H1 (cell line): ENCODE results near the gene GH2. TPM values are rescaled to one million over a fixed set of nuclear protein-coding genes. Genes with fewer than 3 reads are reported as not detected.
"Not testable (repeated sequence)": the region's sequence is repeated elsewhere in the genome, so short reads cannot be mapped to it uniquely, and the experiment has no call there.

ENCODE experiments used
- CTCF ChIA-PET: fragments of 300-600 bp; sonication (Branson Sonifier 250); formaldehyde crosslinking; loops from one replicate; lab custom pipeline; 2021; ENCODE audit not compliant: partially characterized antibody; lab: Charles Lee
- POLR2A ChIA-PET: fragments of 300-600 bp; sonication (Branson Sonifier 250); formaldehyde crosslinking; loops from one replicate; lab custom pipeline; 2021; ENCODE audit warnings: inconsistent platforms; ENCODE audit not compliant: partially characterized antibody; lab: Charles Lee
- DNase-seq, 2 experiments: peaks; one replicate each; pipeline versions ENCODE4 v3.0.0 to v3.0.0-alpha.2; 2010 to 2022; ENCODE audit warnings: low spot score in 2 of 2, low read depth in 1 of 2, mixed read lengths in 1 of 2
- FAIRE-seq: peaks from 2 replicates; lab custom pipeline; 2011; peaks lifted over from hg19 to GRCh38; lab: Jason Lieb, UNC
- H2AFZ ChIP-seq: 2 replicates; pipeline ENCODE4 v1.8.1; 2012; ENCODE audit warnings: low read length, inconsistent platforms
- H2AK5ac ChIP-seq: 2 replicates; pipeline ENCODE4 v1.6.1; 2013; ENCODE audit warnings: low read depth, low read length
- H2BK120ac ChIP-seq: replicated peaks from 2 replicates; pipeline ENCODE3; 2013; ENCODE audit warnings: low read depth, low read length, inconsistent platforms
- H2BK12ac ChIP-seq: 2 replicates; pipeline ENCODE4 v1.6.1; 2013; ENCODE audit warnings: low read depth, low read length
- H2BK15ac ChIP-seq: 2 replicates; pipeline ENCODE4 v1.6.1; 2013; ENCODE audit warnings: low read length
- H2BK20ac ChIP-seq: 2 replicates; pipeline ENCODE4 v1.6.1; 2013; ENCODE audit warnings: low read length
- H2BK5ac ChIP-seq: 2 replicates; pipeline ENCODE4 v1.6.1; 2013; ENCODE audit warnings: low read depth, low read length
- H3K14ac ChIP-seq: 2 replicates; pipeline ENCODE4 v1.6.1; 2013; ENCODE audit warnings: inconsistent platforms; ENCODE audit not compliant: insufficient read length
- H3K18ac ChIP-seq: 2 replicates; pipeline ENCODE4 v1.6.1; 2013; ENCODE audit warnings: low read length; ENCODE audit errors: extremely low read depth
- H3K23ac ChIP-seq: 2 replicates; pipeline ENCODE4 v1.6.1; 2013; ENCODE audit warnings: inconsistent platforms; ENCODE audit not compliant: insufficient read length
- H3K23me2 ChIP-seq: 2 replicates; pipeline ENCODE4 v1.6.1; 2013; ENCODE audit warnings: low read depth, low read length
- H3K27ac ChIP-seq: 2 replicates; pipeline ENCODE4 v1.6.1; 2011; ENCODE audit warnings: low read depth, low read length, inconsistent platforms
- H3K27me3 ChIP-seq, 4 experiments: replicated peaks in 1 of 4; 1 replicate in 1 of 4; 2 replicates in 3 of 4; pipeline versions ENCODE4 v1.6.1 to v1.8.1; 2011 to 2013; ENCODE audit warnings: low read length in 3 of 4, mild to moderate bottlenecking in 3 of 4, inconsistent platforms in 2 of 4, mixed read lengths in 2 of 4, moderate library complexity in 1 of 4; ENCODE audit not compliant: control insufficient read depth in 3 of 4, insufficient read depth in 3 of 4; ENCODE audit errors: extremely low read depth in 1 of 4
- H3K36me3 ChIP-seq, 4 experiments: 2 replicates each; pipeline versions ENCODE4 v1.6.1 to v1.8.1; 2011 to 2013; ENCODE audit warnings: mild to moderate bottlenecking in 4 of 4, low read length in 3 of 4, moderate library complexity in 2 of 4, control low read depth in 1 of 4, inconsistent platforms in 1 of 4; ENCODE audit not compliant: insufficient read depth in 4 of 4, control insufficient read depth in 2 of 4
- H3K4ac ChIP-seq: replicated peaks from 2 replicates; pipeline ENCODE3; 2013; ENCODE audit warnings: low read length, low read depth, mixed read lengths, inconsistent platforms; ENCODE audit not compliant: insufficient read length
- H3K4me1 ChIP-seq, 4 experiments: replicated peaks in 1 of 4; 1 replicate in 1 of 4; 2 replicates in 3 of 4; pipeline versions ENCODE4 v1.6.1 to v1.8.1; 2011 to 2013; ENCODE audit warnings: low read length in 3 of 4, inconsistent platforms in 2 of 4, mixed read lengths in 1 of 4; ENCODE audit not compliant: insufficient read depth in 4 of 4, control insufficient read depth in 3 of 4
- H3K4me2 ChIP-seq, 2 experiments: 2 replicates each; pipeline versions ENCODE4 v1.6.1 to v1.8.1; 2011 to 2013; ENCODE audit warnings: low read depth in 2 of 2, low read length in 2 of 2, control low read depth in 1 of 2, inconsistent platforms in 1 of 2, mild to moderate bottlenecking in 1 of 2; ENCODE audit not compliant: insufficient read depth in 1 of 2
- H3K4me3 ChIP-seq, 4 experiments: fragments of 200-600, 300-600 bp in 1 of 4; sonication (generic), shearing (Covaris generic), sonication (Bioruptor Twin) in 1 of 4; 2 replicates each; pipeline versions ENCODE4 v1.5.1 to v1.8.1; 2011 to 2016; ENCODE audit warnings: low read length in 4 of 4, low read depth in 3 of 4, control low read depth in 2 of 4, inconsistent platforms in 2 of 4, mild to moderate bottlenecking in 2 of 4, mixed read lengths in 1 of 4, moderate library complexity in 1 of 4; ENCODE audit not compliant: insufficient read depth in 2 of 4; ENCODE audit errors: extremely low read depth in 1 of 4
- H3K56ac ChIP-seq: replicated peaks from 2 replicates; pipeline ENCODE3; 2013; ENCODE audit warnings: low read depth, mild to moderate bottlenecking, mixed read lengths, low read length, inconsistent platforms; ENCODE audit not compliant: insufficient read length
- H3K79me1 ChIP-seq: 2 replicates; pipeline ENCODE4 v1.6.1; 2013; ENCODE audit warnings: low read depth, low read length, control low read depth
- H3K79me2 ChIP-seq, 2 experiments: 2 replicates each; pipeline versions ENCODE4 v1.6.1 to v1.8.1; 2012 to 2013; ENCODE audit warnings: low read length in 2 of 2, mild to moderate bottlenecking in 2 of 2, inconsistent platforms in 1 of 2; ENCODE audit not compliant: insufficient read depth in 2 of 2, control insufficient read depth in 1 of 2
- H3K9ac ChIP-seq, 4 experiments: replicated peaks in 1 of 4; 1 replicate in 1 of 4; 2 replicates in 3 of 4; pipeline versions ENCODE4 v1.6.1 to v1.8.1; 2011 to 2013; ENCODE audit warnings: low read depth in 3 of 4, low read length in 3 of 4, control low read depth in 2 of 4, mild to moderate bottlenecking in 2 of 4, moderate library complexity in 2 of 4, inconsistent platforms in 1 of 4; ENCODE audit errors: extremely low read depth in 1 of 4
- H3K9me3 ChIP-seq, 2 experiments: 2 replicates each; pipeline versions ENCODE4 v1.6.1 to v1.8.1; 2012 to 2013; ENCODE audit warnings: mild to moderate bottlenecking in 2 of 2, moderate library complexity in 2 of 2, control low read depth in 1 of 2, inconsistent platforms in 1 of 2, low read depth in 1 of 2, low read length in 1 of 2, mixed read lengths in 1 of 2; ENCODE audit not compliant: insufficient read depth in 2 of 2
- H4K20me1 ChIP-seq, 2 experiments: replicated peaks in 1 of 2; 2 replicates each; pipeline versions ENCODE3 to v1.8.1; 2011 to 2013; ENCODE audit warnings: inconsistent platforms in 2 of 2, low read length in 2 of 2, mild to moderate bottlenecking in 1 of 2; ENCODE audit not compliant: insufficient read depth in 2 of 2, control insufficient read depth in 1 of 2
- H4K5ac ChIP-seq: 2 replicates; pipeline ENCODE4 v1.6.1; 2013; ENCODE audit warnings: low read length, low read depth, mixed read lengths, inconsistent platforms; ENCODE audit not compliant: insufficient read length
- H4K8ac ChIP-seq: 2 replicates; pipeline ENCODE4 v1.8.0; 2013; ENCODE audit warnings: mild to moderate bottlenecking, moderate library complexity, low read length, inconsistent platforms; ENCODE audit not compliant: insufficient read depth; ENCODE audit errors: extremely low read depth
- H4K91ac ChIP-seq: replicated peaks from 2 replicates; pipeline ENCODE3; 2013; ENCODE audit warnings: low read length, mixed read lengths, inconsistent platforms; ENCODE audit not compliant: insufficient read length
- WGBS, 2 experiments: shearing (Covaris generic) in 1 of 2; methylation state at CpG; one replicate each; pipeline versions ENCODE4 v1.1.6 to v1.1.7; 2013 to 2015; ENCODE audit warnings: low lambda C conversion rate in 2 of 2, mixed read lengths in 2 of 2, inconsistent platforms in 1 of 2, low coverage in 1 of 2, missing lambda C conversion rate in 1 of 2; ENCODE audit not compliant: insufficient replicate concordance in 2 of 2, insufficient coverage in 1 of 2, insufficient read length in 1 of 2; ENCODE audit errors: extremely low coverage in 1 of 2, missing lambda C conversion rate in 1 of 2; 5-methylcytosine and 5-hydroxymethylcytosine counted together
- polyA plus RNA-seq, 7 experiments: library from polyadenylated mRNA; depleted of rRNA in 3 of 7; stranded (reverse) in 5 of 7; unstranded in 2 of 7; fragments of >200 nt in 5 of 7; fragments of 200-250 nt in 2 of 7; gene quantifications; 1 replicate in 5 of 7; 2 replicates in 1 of 7; 4 replicates in 1 of 7; pipeline versions ENCODE4 v1.2.1 to v1.2.3, GENCODE V29; 2011 to 2013; ENCODE audit warnings: missing spikeins in 2 of 7, mixed read lengths in 2 of 7
- total RNA-seq: library from RNA; stranded (reverse); fragmentation: NEBNext Ultra II Directional; extraction: Animal tissue kit (Norgen Biotek cat#: 25700); gene quantifications from 2 replicates; pipeline ENCODE4 v1.2.1, GENCODE V29; 2021

Gene GH2
- total and polyA plus RNA-seq, 2 of the 8 experiments (the other 6 are each of a cell fraction or from before 2014, with no cell fraction given), result 0.60 to 1.5 TPM

DNA sequence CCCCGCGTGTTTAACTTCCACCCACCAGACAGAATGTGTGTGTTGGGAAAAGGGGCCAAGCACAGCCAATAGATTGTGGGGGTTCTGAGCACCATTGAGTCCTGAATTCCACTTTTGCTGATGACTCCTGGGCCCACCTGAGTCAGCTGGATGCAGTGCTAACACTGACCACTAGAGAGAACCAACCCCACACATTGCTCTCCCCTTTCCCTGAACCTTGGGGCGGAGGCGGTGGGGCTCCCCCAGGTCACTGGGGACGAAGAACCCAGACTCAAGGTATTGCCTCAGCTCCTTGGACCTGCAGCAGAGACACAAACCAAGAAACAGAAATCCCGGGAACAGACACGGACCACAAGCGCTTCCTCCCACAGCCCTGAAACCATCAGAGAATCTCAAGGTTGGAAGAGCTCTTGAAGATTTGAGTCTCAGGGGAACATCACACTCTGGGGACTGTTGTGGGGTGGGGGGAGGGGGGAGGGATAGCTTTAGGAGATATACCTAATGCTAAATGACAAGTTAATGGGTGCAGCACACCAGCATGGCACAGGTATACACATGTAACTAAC, 7.6 kb downstream of the GH2 start:
- FAIRE-seq, result not testable (repeated sequence)

DNA sequence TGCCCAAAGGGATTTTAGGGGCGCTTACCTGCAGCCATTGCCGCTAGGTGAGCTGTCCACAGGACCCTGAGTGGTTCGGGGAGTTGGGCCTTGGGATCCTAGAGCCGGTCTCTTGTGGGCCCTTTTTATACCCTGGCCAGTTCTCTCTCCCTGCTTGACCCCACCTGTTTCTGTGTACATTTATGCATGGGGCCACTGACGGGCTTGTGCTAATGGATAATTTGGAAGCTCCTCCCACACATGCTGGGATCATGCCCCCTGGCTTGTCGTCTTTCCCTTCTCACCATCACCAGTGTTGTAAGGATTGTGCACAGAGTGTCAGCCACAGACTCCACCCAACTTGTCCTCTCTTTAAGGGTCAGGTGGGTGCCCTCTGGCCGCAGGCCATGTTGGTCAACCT, 8.2 kb downstream of the GH2 start, which contains the start of gene CSH2:
Gene CSH2 (minus strand): TSS at position 101 of the 400 bp plus-strand sequence. CDS start 63 bp downstream, at position 38.
- H3K27me3 ChIP-seq, H2BK12ac ChIP-seq, H3K4me1 ChIP-seq, H3K79me2 ChIP-seq, H3K4me3 ChIP-seq, H2BK120ac ChIP-seq, H2AK5ac ChIP-seq, H3K9ac ChIP-seq, H3K18ac ChIP-seq, H2BK20ac ChIP-seq, H3K36me3 ChIP-seq, H3K27ac ChIP-seq, H4K20me1 ChIP-seq, H3K4ac ChIP-seq, H4K91ac ChIP-seq, POLR2A ChIA-PET, H3K56ac ChIP-seq, H2BK5ac ChIP-seq, DNase-seq, H3K79me1 ChIP-seq, H2BK15ac ChIP-seq, H3K23me2 ChIP-seq, H4K8ac ChIP-seq, FAIRE-seq, H3K9me3 ChIP-seq, H3K14ac ChIP-seq, H4K5ac ChIP-seq, H3K23ac ChIP-seq, H2AFZ ChIP-seq, H3K4me2 ChIP-seq: not testable (repeated sequence)
- CTCF ChIA-PET, result interaction anchor here (1.3 to 1.8 kb wide), 4 partner anchors 8 to 44 kb away, joined by 3 to 10 read pairs (median 6); no protein-coding TSS in a partner anchor
- 97% methylated on average over 4 of the region's 7 CpGs; no CpG with 5 or more reads in 1 of the 2 experiments for WGBS, 2 experiments

More for the DNA sequence above, 7.6 kb downstream of the GH2 start:
- not testable (repeated sequence) for H3K9me3 ChIP-seq, H3K79me2 ChIP-seq, H4K5ac ChIP-seq, H4K8ac ChIP-seq, H3K56ac ChIP-seq, H2BK120ac ChIP-seq, H3K23ac ChIP-seq, H2BK5ac ChIP-seq, H3K9ac ChIP-seq, H3K27me3 ChIP-seq, H2AFZ ChIP-seq, H3K4me3 ChIP-seq, H3K4ac ChIP-seq, H3K14ac ChIP-seq, DNase-seq, H2BK12ac ChIP-seq, H3K4me1 ChIP-seq, H3K18ac ChIP-seq, H4K91ac ChIP-seq, H3K4me2 ChIP-seq, H3K79me1 ChIP-seq, H3K23me2 ChIP-seq, H2BK15ac ChIP-seq, H2AK5ac ChIP-seq, H3K36me3 ChIP-seq, H4K20me1 ChIP-seq, H2BK20ac ChIP-seq, H3K27ac ChIP-seq
- CTCF ChIA-PET, result interaction anchor here (0.6 to 1.8 kb wide), 13 partner anchors 9 to 146 kb away, joined by 3 to 10 read pairs (median 4); partner anchors contain the start of gene CSHL1
- 87% methylated on average over 6 of the region's 8 CpGs; no CpG with 5 or more reads in 1 of the 2 experiments for WGBS, 2 experiments
- POLR2A ChIA-PET, result interaction anchor here (0.6 kb wide), 1 partner anchor 8 kb away, joined by 4 read pairs; no protein-coding TSS in a partner anchor
